Fibroblast of lung (primary cell): ENCODE results near the gene MLYCD.

ENCODE experiments used
- CTCF ChIP-seq, 2 donors: IDR thresholded peaks in 1 of 2; conservative IDR thresholded peaks in 1 of 2; 1 replicate in 1 of 2; 2 replicates in 1 of 2; pipeline ENCODE4 v1.5.1; 2011 to 2012; ENCODE audit warnings: low read length in 2 of 2, control low read depth in 1 of 2, inconsistent platforms in 1 of 2, low read depth in 1 of 2, mild to moderate bottlenecking in 1 of 2
- EZH2 ChIP-seq: IDR thresholded peaks from 2 replicates; pipeline ENCODE4 v1.5.1; 2012; ENCODE audit warnings: low read length, control low read depth, mild to moderate bottlenecking; ENCODE audit errors: missing control alignments

DNA sequence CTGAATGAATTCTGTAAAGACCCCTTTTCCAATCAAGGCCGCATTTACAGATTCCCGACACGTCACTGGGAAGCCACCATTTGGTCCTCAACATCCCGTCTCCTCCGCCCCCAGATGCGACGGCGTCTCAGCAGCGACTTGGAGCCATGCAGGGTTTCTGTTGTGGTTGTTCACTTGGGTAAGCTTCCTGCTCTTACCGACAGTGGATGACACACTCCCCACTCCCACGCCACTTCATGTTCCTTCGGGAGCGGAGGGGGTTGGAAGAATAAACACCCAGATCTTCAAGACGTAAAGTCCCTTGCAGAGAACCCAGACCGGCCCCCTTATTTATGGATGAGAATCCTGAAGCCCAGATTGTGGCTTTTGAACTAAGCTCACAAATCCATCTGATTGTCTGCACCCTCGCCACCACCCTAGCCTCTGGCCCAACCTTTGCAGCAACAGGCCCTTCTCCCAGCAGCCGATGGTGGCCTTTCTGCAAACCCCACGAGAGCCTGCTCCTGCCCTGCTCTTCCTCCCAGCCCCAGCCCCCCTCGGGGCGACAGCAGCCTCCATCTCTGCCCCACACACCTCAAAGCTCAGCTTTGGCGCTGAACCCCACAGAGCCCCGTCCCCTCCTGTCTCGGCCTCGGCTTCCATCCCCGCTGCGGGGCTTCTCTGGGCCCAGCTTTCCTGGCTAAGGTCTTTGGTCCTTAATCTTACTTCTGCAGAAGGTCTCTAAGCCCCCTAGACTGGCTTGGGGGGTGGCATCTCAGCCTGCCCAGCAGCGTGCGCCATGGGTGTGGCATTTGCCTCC is 35.2 kb downstream of the MLYCD start:
- TF ChIP-seq CTCF (conservative IDR thresholded peaks at IDR 0.05 in 1 of 2, IDR thresholded peaks at IDR 0.05 in 1 of 2; ENCODE audit: low read depth in 1 of 2, low read length in 2 of 2) (no peak), EZH2 (no peak)
